ENCODE results near the gene CCDC71. TPM values are rescaled to one million over a fixed set of nuclear protein-coding genes. Genes with fewer than 3 reads are reported as not detected.
A peak's percentile ranks its signal among the peaks of the same experiment; 100 is the strongest.

Gene CCDC71
- total RNA-seq, 1 donor from 2014 or later, result 29.4 TPM

DNA sequence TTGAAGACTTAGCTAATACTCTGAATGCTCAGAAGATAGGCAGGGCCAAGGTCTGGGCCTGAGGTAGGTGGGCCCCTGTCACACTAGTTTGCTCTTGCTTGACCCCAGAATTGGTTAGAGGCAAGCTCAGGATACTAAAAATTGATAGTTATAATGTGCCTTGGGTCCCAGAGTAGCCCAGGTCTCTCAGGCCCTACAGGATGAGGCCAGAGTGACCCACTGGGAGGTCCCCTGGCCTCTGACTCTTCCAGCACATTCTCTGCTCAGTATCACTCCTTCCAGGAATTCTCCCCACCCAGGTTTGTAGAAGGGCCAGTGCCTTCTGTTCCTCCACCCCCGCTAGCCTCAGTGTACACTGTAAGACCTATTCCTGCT is 4.6 kb upstream of the CCDC71 start:
- H3K4me1 Mint-ChIP-seq, result peaks cover 57% of the 10 kb centered on the region
- no peaks in the 10 kb centered on the region for H3K9me3 Mint-ChIP-seq
- TF ChIP-seq, protein P1, sequence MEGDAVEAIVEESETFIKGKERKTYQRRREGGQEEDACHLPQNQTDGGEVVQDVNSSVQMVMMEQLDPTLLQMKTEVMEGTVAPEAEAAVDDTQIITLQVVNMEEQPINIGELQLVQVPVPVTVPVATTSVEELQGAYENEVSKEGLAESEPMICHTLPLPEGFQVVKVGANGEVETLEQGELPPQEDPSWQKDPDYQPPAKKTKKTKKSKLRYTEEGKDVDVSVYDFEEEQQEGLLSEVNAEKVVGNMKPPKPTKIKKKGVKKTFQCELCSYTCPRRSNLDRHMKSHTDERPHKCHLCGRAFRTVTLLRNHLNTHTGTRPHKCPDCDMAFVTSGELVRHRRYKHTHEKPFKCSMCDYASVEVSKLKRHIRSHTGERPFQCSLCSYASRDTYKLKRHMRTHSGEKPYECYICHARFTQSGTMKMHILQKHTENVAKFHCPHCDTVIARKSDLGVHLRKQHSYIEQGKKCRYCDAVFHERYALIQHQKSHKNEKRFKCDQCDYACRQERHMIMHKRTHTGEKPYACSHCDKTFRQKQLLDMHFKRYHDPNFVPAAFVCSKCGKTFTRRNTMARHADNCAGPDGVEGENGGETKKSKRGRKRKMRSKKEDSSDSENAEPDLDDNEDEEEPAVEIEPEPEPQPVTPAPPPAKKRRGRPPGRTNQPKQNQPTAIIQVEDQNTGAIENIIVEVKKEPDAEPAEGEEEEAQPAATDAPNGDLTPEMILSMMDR (conservative IDR thresholded peaks at IDR 0.05), result no peak
- no peak for DNase-seq (ENCODE audit: low read depth, low spot score)
- no peaks in the 10 kb centered on the region for H3K36me3 Mint-ChIP-seq (ENCODE audit: low read depth)
- H3K27me3 Mint-ChIP-seq (ENCODE audit: low read depth), result peaks cover 2% of the 10 kb centered on the region
- H3K4me3 Mint-ChIP-seq, result peak overlapping the region; percentile 86
- peak overlapping the region; percentile 36 for H3K27ac Mint-ChIP-seq (ENCODE audit: unreplicated experiment)

DNA sequence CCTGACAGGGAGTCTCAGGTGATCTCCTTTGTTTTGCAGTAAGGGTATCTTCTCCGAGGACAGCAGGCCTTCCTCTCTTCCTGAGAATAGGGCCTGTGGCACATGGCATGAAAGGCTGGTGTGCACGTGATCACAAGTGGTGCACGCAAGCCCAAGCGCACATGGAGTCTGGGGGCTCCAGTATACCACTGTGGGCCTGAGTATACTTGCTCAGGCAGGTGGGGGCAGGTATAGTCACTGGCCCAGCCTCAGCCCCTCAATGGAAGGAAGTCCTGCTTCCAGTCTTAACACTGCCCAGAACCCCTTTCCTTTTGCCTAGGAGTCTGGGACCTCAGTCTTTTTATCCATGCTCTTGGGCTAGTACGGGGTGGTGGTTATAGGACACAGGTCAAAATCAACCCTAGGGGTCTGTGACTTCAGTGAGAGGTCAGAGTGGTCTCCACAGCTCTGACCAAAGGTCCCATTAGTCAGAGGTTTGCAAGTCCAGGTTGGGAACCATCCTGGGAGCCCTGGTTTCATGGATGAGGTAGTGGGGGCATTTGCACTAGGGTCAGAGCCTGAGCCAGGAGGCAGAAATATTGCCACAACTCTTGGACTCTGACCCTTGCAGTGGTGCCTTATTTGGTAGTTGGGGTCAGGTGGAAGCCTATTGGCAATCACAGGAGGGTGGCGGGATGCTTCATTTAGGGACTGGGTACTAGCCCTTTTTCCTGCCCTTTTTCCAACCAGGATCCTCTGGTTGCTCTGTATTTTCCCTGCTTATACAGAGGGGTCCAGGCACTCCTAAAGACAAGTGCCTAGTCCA is 823 bp upstream of the CCDC71 start:
- TF ChIP-seq, protein P1 (conservative IDR thresholded peaks at IDR 0.05), result no peak
- Mint-ChIP-seq H3K9me3 (no peaks in the 10 kb centered on the region), H3K36me3 (ENCODE audit: low read depth) (peaks cover 9% of the 10 kb centered on the region), H3K4me1 (peaks cover 38% of the 10 kb centered on the region), H3K27me3 (ENCODE audit: low read depth) (peaks cover 2% of the 10 kb centered on the region), H3K27ac (ENCODE audit: unreplicated experiment) (peak overlapping the region; percentile 57), H3K4me3 (peak overlapping the region; percentile 91)
- DNase-seq (ENCODE audit: low read depth, low spot score), result no peak

DNA sequence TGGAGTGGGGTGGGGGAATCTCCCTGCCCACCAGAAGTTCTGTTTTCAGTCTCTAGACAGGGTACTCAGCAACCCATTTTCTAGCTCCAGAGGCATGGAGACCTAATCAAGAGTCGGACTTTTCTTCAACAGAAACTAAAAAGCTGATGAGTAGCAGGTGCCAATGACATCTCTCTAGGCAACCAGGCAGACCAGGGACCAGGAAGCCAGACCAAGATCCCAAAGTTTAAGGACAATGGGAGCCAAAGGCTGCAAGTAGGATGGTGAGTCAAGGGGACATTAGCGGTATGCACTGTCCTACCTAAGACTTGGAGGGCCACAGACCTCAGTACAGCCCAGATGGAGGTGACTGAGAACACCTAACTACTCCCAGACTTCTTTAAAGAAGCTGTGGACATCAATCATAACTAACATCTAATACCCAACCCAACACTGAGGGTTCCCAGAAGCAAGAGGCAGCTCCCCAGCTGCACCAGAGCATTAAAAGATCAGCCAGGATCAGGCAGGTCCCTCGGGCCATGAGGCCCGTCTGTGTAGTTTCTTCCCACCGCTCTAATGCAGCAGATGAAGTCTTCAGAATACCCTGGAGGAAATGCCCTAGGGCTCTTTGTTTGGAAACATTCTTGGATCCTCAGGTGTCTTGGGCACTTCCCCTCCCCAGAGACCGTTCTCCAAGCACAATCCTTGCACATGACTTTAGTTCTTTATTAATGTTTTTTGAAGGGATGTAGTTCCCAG is 979 bp downstream of the CCDC71 start:
- peak overlapping the region; percentile 91 for H3K27ac Mint-ChIP-seq (ENCODE audit: unreplicated experiment)
- no peak for DNase-seq (ENCODE audit: low read depth, low spot score)
- TF ChIP-seq, protein P1 (conservative IDR thresholded peaks at IDR 0.05), result no peak
- H3K9me3 Mint-ChIP-seq, result no peaks in the 10 kb centered on the region
- H3K36me3 Mint-ChIP-seq (ENCODE audit: low read depth), result peaks cover 9% of the 10 kb centered on the region
- H3K4me3 Mint-ChIP-seq, result peak overlapping the region; percentile 93
- peaks cover 2% of the 10 kb centered on the region for H3K27me3 Mint-ChIP-seq (ENCODE audit: low read depth)
- peaks cover 26% of the 10 kb centered on the region for H3K4me1 Mint-ChIP-seq

DNA sequence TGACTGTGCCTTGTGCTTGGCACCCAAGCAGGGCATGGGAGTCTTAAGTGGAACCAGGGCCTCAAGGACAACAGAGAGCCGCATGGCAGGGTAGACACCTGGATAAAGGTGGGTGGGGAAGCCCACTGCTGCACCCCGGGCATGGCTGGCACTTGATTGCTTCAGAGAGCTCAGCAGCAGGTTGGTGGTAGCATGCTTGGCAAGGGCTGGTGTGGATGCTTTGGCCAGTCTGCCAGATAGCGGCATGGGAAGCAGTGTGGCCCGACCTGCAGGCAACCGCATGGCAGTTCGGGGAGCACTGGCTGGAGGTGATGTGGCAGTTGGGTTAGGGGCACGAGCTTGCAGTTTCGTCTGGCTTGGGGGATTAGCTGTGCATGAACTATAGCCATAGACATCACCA is 2.5 kb downstream of the CCDC71 start:
- DNase-seq (ENCODE audit: low read depth, low spot score), result no peak
- Mint-ChIP-seq H3K9me3 (no peaks in the 10 kb centered on the region), H3K27ac (ENCODE audit: unreplicated experiment) (no peak overlapping the region), H3K27me3 (ENCODE audit: low read depth) (no peaks in the 10 kb centered on the region), H3K4me1 (peaks cover 25% of the 10 kb centered on the region), H3K36me3 (ENCODE audit: low read depth) (peaks cover 9% of the 10 kb centered on the region), H3K4me3 (peak overlapping the region; percentile 93)
- TF ChIP-seq, protein P1 (conservative IDR thresholded peaks at IDR 0.05), result no peak

GRCh38 chr3:49162751-49163419 is 3.2 kb downstream of the CCDC71 start:
- Mint-ChIP-seq H3K4me3 (peak overlapping the region; percentile 15), H3K36me3 (ENCODE audit: low read depth) (peaks cover 9% of the 10 kb centered on the region), H3K4me1 (peaks cover 29% of the 10 kb centered on the region), H3K9me3 (no peaks in the 10 kb centered on the region), H3K27me3 (ENCODE audit: low read depth) (no peaks in the 10 kb centered on the region), H3K27ac (ENCODE audit: unreplicated experiment) (no peak overlapping the region)
- TF ChIP-seq, protein P1 (conservative IDR thresholded peaks at IDR 0.05), result no peak
- no peak for DNase-seq (ENCODE audit: low read depth, low spot score)
